ENCODE data around the gene PAGR1.
A peak's percentile ranks its signal among the peaks of the same experiment; 100 is the strongest.

PAGR1 gene

DNA sequence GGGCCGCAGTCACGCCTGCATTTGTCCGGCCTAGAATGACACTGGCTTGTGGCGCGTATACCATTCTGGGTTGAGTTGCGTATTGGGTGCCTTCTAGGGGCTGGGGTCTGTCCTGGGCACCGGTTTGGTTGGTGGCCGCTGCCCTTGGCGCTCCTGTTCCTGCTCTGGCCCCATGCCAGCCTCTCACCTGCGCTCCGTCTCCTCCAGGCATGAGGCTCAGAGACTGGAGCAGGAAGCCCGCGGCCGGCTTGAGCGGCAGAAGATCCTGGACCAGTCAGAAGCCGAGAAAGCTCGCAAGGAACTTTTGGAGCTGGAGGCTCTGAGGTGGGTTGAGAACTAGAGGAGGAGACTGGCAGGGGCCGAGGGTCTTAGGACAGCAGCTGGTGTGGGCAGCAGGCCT, 29.7 kb downstream of the PAGR1 start:
- no peak overlapping the region for H3K4me3 ChIP-seq (ENCODE audit: low read depth, low read length)
- TF ChIP-seq CTCF (IDR thresholded peaks at IDR 0.05; ENCODE audit: low read depth, low read length), result no peak

DNA sequence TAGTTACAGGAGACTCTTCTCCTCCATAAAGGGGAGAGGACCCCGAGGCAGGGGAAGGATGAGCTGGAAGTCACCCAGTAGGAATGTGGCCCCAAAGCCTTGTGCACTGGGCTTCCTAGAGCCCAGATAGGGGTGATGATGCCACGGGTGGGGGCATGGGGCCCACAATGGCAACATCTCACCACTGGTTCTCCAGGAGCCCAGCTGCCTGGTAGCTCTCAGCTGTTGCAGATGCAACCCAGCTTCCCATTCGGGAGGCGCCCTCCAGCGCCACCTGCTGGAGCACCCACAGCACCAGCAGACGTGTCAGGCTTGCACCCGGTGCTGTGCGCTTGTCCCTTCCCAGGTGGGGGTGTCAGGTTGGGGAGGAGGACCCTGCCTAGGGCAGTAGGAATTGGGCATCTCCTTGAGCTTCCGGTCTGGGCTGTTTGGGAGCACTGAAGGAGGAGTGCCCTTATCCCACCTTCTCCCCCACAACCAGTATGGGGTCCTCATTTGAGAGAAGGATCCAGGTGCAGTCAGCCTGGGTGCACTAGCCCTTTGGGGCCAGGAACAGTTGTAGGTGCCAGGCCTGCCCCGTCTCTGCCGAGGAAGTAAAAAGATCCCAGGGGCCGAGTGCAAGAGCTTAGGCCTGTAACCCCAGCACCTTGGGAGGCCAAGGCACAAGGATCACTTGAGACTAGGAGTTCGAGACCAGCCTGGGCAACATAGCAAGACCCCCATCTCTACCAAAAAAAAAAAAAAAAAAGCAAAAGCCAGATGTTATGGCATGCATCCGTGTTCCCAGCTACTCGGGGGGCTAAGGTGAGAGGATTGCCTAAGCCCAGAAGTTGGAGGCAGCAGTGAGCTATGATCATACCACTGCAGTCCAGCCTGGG, 32.7 kb downstream of the PAGR1 start:
- peak; percentile 93 for TF ChIP-seq CTCF (IDR thresholded peaks at IDR 0.05; ENCODE audit: low read depth, low read length)
- H3K4me3 ChIP-seq (ENCODE audit: low read depth, low read length), result no peak overlapping the region

GRCh38 chr16:29849505-29849904, 33.6 kb downstream of the PAGR1 start:
- TF ChIP-seq CTCF (IDR thresholded peaks at IDR 0.05; ENCODE audit: low read depth, low read length), result no peak
- H3K4me3 ChIP-seq (ENCODE audit: low read depth, low read length), result no peak overlapping the region

DNA sequence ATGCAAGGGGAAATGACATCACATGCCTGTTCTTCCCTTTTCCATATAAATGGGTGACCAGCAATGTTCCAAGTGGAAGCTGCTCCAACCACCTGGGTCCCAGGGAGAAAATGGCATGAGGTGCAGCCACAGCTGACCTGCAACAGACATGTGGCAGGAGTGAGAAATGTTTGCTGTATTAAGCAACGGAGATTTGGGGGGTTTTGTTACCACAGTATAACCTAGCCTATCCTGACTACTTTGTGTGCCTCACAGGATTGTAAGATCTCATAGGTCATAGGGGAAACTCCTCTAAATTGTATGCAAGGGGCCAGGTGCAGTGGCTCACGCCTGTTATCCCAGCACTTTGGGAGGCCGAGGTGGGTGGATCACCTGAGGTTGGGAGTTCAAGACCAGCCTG, 35.0 kb downstream of the PAGR1 start:
- TF ChIP-seq CTCF (IDR thresholded peaks at IDR 0.05; ENCODE audit: low read depth, low read length), result no peak
- no peak overlapping the region for H3K4me3 ChIP-seq (ENCODE audit: low read depth, low read length)

DNA sequence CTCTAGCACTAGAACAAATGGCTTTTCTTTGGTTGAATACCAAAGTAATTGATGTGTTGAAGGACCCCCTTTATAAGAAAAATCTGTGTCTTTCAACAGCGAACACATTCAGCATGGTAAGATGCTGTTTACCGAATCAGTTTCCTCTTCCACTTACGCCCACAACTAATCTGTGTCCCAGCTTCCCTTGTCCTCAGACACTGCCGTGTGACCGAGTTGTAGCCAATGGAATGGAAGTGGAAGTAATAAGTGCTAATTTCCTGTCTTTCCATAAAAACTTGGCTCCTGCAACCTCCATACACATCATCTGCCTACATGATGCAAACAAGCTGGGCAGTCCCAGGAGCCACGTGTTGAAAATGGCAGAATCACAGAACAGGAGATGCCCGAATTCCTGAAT, 36.7 kb downstream of the PAGR1 start:
- H3K4me3 ChIP-seq (ENCODE audit: low read depth, low read length), result no peak overlapping the region
- TF ChIP-seq CTCF (IDR thresholded peaks at IDR 0.05; ENCODE audit: low read depth, low read length), result no peak

DNA sequence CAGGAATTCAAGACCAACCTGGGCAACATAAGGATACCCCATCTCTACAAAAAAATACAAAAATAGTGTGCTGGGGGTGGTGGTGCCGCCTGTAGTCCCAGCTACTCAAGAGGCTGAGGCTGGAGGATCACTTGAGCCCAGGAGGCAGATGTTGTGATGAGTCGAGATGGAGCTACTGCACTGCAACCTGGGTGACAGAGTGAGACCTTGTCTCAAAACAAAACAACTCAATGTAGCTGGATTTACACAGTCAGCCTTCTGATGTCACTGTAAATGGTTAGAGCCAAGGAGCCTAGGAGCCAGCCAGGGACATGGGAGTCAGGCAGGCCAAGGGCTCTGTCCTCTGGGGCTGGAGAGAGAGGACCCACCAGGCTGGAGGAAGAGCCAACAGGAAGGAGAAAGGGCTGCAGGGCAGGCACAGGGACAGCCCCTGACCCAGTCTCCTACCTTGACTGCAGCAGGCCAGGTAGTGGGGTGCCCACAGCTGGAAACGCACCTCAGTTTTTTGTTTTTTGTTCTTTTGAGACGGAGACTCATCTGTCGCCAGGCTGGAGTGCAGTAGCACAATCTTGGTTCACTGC, 38.7 kb downstream of the PAGR1 start:
- no peak overlapping the region for H3K4me3 ChIP-seq (ENCODE audit: low read depth, low read length)
- TF ChIP-seq CTCF (IDR thresholded peaks at IDR 0.05; ENCODE audit: low read depth, low read length), result no peak

DNA sequence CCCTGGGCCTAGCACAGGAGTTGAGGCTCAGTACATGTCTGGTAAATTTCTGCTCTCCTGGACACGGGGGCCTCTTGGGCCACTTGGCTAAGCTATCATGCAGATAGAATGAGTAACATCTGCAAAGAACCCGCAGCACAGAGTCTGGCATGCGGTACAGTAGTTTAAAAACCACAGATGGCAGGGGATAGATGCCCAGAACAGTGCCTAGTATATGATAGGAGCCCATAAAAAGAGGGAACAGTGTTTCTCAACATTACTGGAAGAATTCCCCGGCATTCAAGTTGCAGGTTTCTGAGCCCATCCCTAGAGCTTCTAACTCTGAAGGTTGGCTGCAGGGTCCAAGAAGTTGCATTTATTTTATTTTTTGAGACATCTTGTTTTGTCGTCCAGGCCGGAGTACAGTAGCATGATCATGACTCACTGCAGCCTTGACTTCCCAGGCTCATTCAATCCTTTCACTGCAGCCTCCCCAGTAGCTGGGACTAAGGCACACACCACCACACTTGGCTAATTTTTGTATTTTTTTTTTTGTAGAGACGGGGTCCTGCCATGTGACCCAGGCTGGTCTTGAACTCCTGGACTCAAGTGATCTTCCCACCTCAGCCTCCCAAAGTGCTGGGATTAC, 41.3 kb downstream of the PAGR1 start:
- H3K4me3 ChIP-seq (ENCODE audit: low read depth, low read length), result no peak overlapping the region
- TF ChIP-seq CTCF (IDR thresholded peaks at IDR 0.05; ENCODE audit: low read depth, low read length), result no peak

All from WI38 (cell line).